ENCODE measurements around the gene TRIM2. TPM values are rescaled to one million over a fixed set of nuclear protein-coding genes. Genes with fewer than 3 reads are reported as not detected.

TRIM2 gene
- total and polyA plus RNA-seq, 2 of the 8 experiments (the other 6 are each of a cell fraction or from before 2014, with no cell fraction given): 34.0 to 59.8 TPM

- H3K9me3 ChIP-seq (ENCODE audit: insufficient read depth in 2 of 2, low read depth in 1 of 2, low read length in 1 of 2): no peaks in the 10 kb centered on the region
- CTCF ChIA-PET (ENCODE audit: partially characterized antibody): interaction anchor here (0.6 to 2.8 kb wide), 10 partner anchors 11 to 285 kb away, joined by 3 to 10 read pairs (median 4); no protein-coding TSS in a partner anchor
- no peaks in the 10 kb centered on the region for H3K79me1 ChIP-seq (ENCODE audit: low read depth, low read length)
- WGBS, 2 experiments (ENCODE audit: extremely low coverage in 1 of 2, insufficient coverage in 1 of 2, insufficient read length in 1 of 2, insufficient replicate concordance in 2 of 2, low coverage in 1 of 2, low lambda C conversion rate in 2 of 2, missing lambda C conversion rate in 1 of 2): 98% methylated on average over 4 of the region's 4 CpGs; no CpG with 5 or more reads in 1 of the 2 experiments
- no peak overlapping the region for H2BK120ac ChIP-seq (replicated peaks; ENCODE audit: low read depth, low read length)
- H2AFZ ChIP-seq (ENCODE audit: low read length): no peak overlapping the region
- H3K27me3 ChIP-seq (replicated peaks in 1 of 4; ENCODE audit: control insufficient read depth in 3 of 4, extremely low read depth in 1 of 4, insufficient read depth in 3 of 4, low read length in 3 of 4): no peaks in the 10 kb centered on the region
- no peak overlapping the region for H2BK20ac ChIP-seq (ENCODE audit: low read length)
- no peak overlapping the region for H4K91ac ChIP-seq (replicated peaks; ENCODE audit: insufficient read length, low read length)
- DNase-seq (ENCODE audit: low read depth in 1 of 2, low spot score in 2 of 2) (no peak), FAIRE-seq (no peak)
- H2BK12ac ChIP-seq (ENCODE audit: low read depth, low read length): no peak overlapping the region
- no peak overlapping the region for H3K23ac ChIP-seq (ENCODE audit: insufficient read length)
- no peak overlapping the region for H2AK5ac ChIP-seq (ENCODE audit: low read depth, low read length)
- H3K79me2 ChIP-seq (ENCODE audit: control insufficient read depth in 1 of 2, insufficient read depth in 2 of 2, low read length in 2 of 2): no peaks in the 10 kb centered on the region
- H3K4me1 ChIP-seq (replicated peaks in 1 of 4; ENCODE audit: control insufficient read depth in 3 of 4, insufficient read depth in 4 of 4, low read length in 3 of 4): no peaks in the 10 kb centered on the region
- H3K36me3 ChIP-seq (ENCODE audit: control insufficient read depth in 2 of 4, insufficient read depth in 4 of 4, low read length in 3 of 4): peaks cover 0 to 13% (median 9%) of the 10 kb centered on the region in 4 experiments; a peak in 4 of 8 replicates
- no peak overlapping the region for H3K18ac ChIP-seq (ENCODE audit: extremely low read depth, low read length)
- H2BK5ac ChIP-seq (ENCODE audit: low read depth, low read length): no peak overlapping the region
- H4K8ac ChIP-seq (ENCODE audit: extremely low read depth, insufficient read depth, low read length): no peak overlapping the region
- H3K27ac ChIP-seq (ENCODE audit: low read depth, low read length): no peak overlapping the region
- no peak overlapping the region for H3K4me3 ChIP-seq (ENCODE audit: extremely low read depth in 1 of 4, insufficient read depth in 2 of 4, low read depth in 3 of 4, low read length in 4 of 4)
- H3K9ac ChIP-seq (replicated peaks in 1 of 4; ENCODE audit: extremely low read depth in 1 of 4, low read depth in 3 of 4, low read length in 3 of 4): no peak overlapping the region
- no peak overlapping the region for H3K4ac ChIP-seq (replicated peaks; ENCODE audit: insufficient read length, low read depth, low read length)
- H3K56ac ChIP-seq (replicated peaks; ENCODE audit: insufficient read length, low read depth, low read length): no peak overlapping the region
- TF ChIP-seq SP4 (IDR thresholded peaks at IDR 0.05; ENCODE audit: low read length) (no peak), MAX (IDR thresholded peaks at IDR 0.05) (no peak), CHD1 (IDR thresholded peaks at IDR 0.05; ENCODE audit: low read depth, low read length) (no peak)
- TF ChIP-seq, protein P1, sequence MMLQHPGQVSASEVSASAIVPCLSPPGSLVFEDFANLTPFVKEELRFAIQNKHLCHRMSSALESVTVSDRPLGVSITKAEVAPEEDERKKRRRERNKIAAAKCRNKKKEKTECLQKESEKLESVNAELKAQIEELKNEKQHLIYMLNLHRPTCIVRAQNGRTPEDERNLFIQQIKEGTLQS (IDR thresholded peaks at IDR 0.05; ENCODE audit: insufficient read depth, low read depth, low read length): no peak
- peaks cover 0 to 2% of the 10 kb centered on the region in 2 experiments for H4K20me1 ChIP-seq (replicated peaks in 1 of 2; ENCODE audit: control insufficient read depth in 1 of 2, insufficient read depth in 2 of 2, low read length in 2 of 2)
- H3K23me2 ChIP-seq (ENCODE audit: low read depth, low read length): no peaks in the 10 kb centered on the region; the same call in 1 of the 2 replicates
- H4K5ac ChIP-seq (ENCODE audit: insufficient read length, low read depth, low read length): no peak overlapping the region
- no peak overlapping the region for H2BK15ac ChIP-seq (ENCODE audit: low read length)
- H3K14ac ChIP-seq (ENCODE audit: insufficient read length): no peak overlapping the region
- POLR2A ChIA-PET (ENCODE audit: partially characterized antibody): interaction anchor here (0.6 kb wide), 1 partner anchor 178 kb away, joined by 3 read pairs; no protein-coding TSS in a partner anchor
- no peak overlapping the region for H3K4me2 ChIP-seq (ENCODE audit: insufficient read depth in 1 of 2, low read depth in 2 of 2, low read length in 2 of 2)
Measured at GRCh38 chr4:153364061-153364460, 159.8 kb downstream of the TRIM2 start.
